Right atrium auricular region (tissue), 2 donors: Measurements from ENCODE around the gene C17orf58. TPM values are rescaled to one million over a fixed set of nuclear protein-coding genes. Genes with fewer than 3 reads are reported as not detected.
"Not testable (repeated sequence)": the region's sequence is repeated elsewhere in the genome, so short reads cannot be mapped to it uniquely, and the experiment has no call there.

Source experiments
- DNase-seq: peaks from one replicate; pipeline ENCODE4 v3.0.0-alpha.2; 2019; ENCODE audit warnings: low spot score
- H3K27ac ChIP-seq, 2 donors: fragments of 200-600 bp; sonication (generic); 1 replicate in 1 of 2; 2 replicates in 1 of 2; pipeline ENCODE4 v1.5.1; 2016 to 2019
- H3K27me3 ChIP-seq, 2 donors: fragments of 200-600 bp; sonication (generic); one replicate each; pipeline versions ENCODE4 v1.5.1 to v1.6.0; 2017 to 2019
- H3K36me3 ChIP-seq: fragments of 200-600 bp; sonication (generic); one replicate; pipeline ENCODE4 v1.5.1; 2016
- H3K4me1 ChIP-seq, 2 donors: fragments of 200-600 bp; sonication (generic); one replicate each; pipeline versions ENCODE4 v1.5.1 to v1.6.0; 2017 to 2019
- H3K4me3 ChIP-seq, 2 donors: fragments of 200-600 bp; sonication (generic); 1 replicate in 1 of 2; 2 replicates in 1 of 2; pipeline ENCODE4 v1.5.1; 2017 to 2019; ENCODE audit warnings: mild to moderate bottlenecking in 1 of 2, moderate library complexity in 1 of 2
- H3K9me3 ChIP-seq, 2 donors: fragments of 200-600 bp; sonication (generic); one replicate each; pipeline ENCODE4 v1.5.1; 2019
- total RNA-seq, 2 donors: library from RNA; depleted of rRNA; stranded (reverse); fragments of >200 nt; gene quantifications; one replicate each; pipeline ENCODE4 v1.1.0, GENCODE V29; 2016
- TF ChIP-seq, protein P1 (sequence below), 2 donors: fragments of 200-600 bp; sonication (generic); IDR thresholded peaks; one replicate each; pipeline ENCODE4 v1.5.1; 2019; ENCODE audit warnings: antibody characterized with exemption in 2 of 2

The C17orf58 gene
- total RNA-seq, 2 donors from 2014 or later = 6.9 to 10.1 TPM

DNA sequence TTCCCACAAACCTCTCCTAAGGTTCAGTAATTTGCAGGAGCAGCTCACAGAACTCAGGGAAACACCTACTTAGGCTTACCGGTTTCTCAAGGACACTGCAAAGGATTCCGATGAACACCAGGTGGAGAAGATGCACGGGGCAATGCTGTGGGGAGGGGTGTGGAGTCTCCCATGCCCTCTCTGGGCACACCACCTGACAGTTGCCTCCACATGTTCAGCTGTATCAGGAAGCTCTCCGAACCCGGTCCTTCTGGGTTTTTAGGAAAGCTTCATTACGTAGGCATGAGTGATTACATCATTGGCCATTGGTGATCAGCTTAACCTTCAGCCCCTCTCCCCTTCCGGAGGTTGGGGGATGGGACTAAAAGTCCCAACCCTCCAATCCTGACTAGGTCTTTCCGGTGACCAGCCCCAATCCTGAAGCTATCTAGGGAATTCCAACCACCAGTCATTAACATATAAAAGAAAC lies 21.6 kb downstream of the C17orf58 start:
- Histone ChIP-seq H3K4me1 (no peaks in the 10 kb centered on the region), H3K36me3 (peaks cover 6% of the 10 kb centered on the region), H3K27me3 (no peaks in the 10 kb centered on the region), H3K27ac (no peak overlapping the region), H3K9me3 (no peaks in the 10 kb centered on the region), H3K4me3 (no peak overlapping the region)
- TF ChIP-seq, protein P1, sequence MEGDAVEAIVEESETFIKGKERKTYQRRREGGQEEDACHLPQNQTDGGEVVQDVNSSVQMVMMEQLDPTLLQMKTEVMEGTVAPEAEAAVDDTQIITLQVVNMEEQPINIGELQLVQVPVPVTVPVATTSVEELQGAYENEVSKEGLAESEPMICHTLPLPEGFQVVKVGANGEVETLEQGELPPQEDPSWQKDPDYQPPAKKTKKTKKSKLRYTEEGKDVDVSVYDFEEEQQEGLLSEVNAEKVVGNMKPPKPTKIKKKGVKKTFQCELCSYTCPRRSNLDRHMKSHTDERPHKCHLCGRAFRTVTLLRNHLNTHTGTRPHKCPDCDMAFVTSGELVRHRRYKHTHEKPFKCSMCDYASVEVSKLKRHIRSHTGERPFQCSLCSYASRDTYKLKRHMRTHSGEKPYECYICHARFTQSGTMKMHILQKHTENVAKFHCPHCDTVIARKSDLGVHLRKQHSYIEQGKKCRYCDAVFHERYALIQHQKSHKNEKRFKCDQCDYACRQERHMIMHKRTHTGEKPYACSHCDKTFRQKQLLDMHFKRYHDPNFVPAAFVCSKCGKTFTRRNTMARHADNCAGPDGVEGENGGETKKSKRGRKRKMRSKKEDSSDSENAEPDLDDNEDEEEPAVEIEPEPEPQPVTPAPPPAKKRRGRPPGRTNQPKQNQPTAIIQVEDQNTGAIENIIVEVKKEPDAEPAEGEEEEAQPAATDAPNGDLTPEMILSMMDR (IDR thresholded peaks at IDR 0.05) = no peak
- DNase-seq = peak; percentile 38

DNA sequence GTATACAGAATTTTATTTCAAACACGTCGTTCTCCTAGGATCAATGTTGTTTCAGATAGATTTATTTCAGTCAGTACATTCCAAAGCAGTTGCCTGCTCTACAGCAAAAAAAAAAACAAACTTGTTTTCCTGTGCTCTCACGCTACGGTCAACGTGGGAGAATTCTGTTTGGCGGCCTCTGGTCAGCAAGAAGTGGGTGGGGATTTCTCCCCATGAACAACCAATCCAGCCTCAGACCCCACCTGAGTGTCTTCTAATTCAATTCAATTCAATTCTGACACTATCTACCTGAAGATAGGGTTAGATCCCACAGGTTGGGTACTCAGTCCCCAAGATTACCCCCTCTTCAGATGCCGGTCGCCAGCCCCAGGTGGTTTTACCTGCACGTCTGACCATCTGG lies 22.1 kb downstream of the C17orf58 start:
- H3K4me3 ChIP-seq = no peak overlapping the region
- no peak overlapping the region for H3K27ac ChIP-seq
- no peaks in the 10 kb centered on the region for H3K4me1 ChIP-seq
- DNase-seq = peak; percentile 5
- peaks cover 6% of the 10 kb centered on the region for H3K36me3 ChIP-seq
- H3K9me3 ChIP-seq = no peaks in the 10 kb centered on the region
- TF ChIP-seq, protein P1 (IDR thresholded peaks at IDR 0.05) = no peak
- no peaks in the 10 kb centered on the region for H3K27me3 ChIP-seq

DNA sequence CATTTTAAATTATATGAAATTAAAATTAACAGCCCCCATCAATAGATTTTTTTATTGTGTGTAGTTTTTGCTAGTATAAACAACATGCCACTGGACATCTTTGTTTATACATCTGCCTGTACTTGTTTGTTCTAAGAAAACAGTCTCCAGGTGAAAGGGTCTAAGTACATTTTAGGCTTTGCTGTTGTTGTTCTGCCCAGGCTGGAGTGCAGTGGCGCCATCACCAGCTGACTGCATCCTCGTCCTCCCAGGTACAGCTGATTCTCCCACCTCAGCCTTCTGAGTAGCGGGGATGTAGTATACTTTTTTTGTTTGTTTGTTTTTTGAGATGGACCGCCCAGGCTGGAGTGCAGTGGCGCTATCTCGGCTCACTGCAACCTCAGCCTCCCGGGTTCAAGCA lies 25.5 kb downstream of the C17orf58 start:
- Histone ChIP-seq H3K9me3 (no peaks in the 10 kb centered on the region), H3K36me3 (peaks cover 20% of the 10 kb centered on the region), H3K27me3 (no peaks in the 10 kb centered on the region), H3K4me1 (no peaks in the 10 kb centered on the region), H3K4me3 (no peak overlapping the region), H3K27ac (no peak overlapping the region)
- DNase-seq = no peak
- TF ChIP-seq, protein P1 (IDR thresholded peaks at IDR 0.05) = no peak

DNA sequence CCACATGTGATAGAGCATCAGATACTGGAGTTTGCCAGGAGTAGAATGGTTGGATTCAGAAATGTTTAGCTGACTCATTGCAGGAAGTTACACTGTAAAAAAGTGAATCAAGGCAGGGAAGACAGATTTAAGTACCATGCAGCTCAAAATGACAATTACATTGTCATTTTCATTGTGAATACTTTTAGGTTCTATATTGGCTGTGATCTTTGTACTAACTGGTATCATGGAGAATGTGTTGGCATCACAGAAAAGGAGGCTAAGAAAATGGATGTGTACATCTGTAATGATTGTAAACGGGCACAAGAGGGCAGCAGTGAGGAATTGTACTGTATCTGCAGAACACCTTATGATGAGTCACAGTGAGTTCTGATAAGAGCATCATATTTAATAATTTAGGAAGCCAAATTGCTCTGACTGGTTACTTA lies 33.1 kb downstream of the C17orf58 start:
- DNase-seq, H3K27ac ChIP-seq, H3K27me3 ChIP-seq, H3K9me3 ChIP-seq, H3K4me3 ChIP-seq, H3K4me1 ChIP-seq: not testable (repeated sequence)
- TF ChIP-seq, protein P1 (IDR thresholded peaks at IDR 0.05) = peak; percentile 44 to 73
- peaks cover 57% of the 10 kb centered on the region for H3K36me3 ChIP-seq

DNA sequence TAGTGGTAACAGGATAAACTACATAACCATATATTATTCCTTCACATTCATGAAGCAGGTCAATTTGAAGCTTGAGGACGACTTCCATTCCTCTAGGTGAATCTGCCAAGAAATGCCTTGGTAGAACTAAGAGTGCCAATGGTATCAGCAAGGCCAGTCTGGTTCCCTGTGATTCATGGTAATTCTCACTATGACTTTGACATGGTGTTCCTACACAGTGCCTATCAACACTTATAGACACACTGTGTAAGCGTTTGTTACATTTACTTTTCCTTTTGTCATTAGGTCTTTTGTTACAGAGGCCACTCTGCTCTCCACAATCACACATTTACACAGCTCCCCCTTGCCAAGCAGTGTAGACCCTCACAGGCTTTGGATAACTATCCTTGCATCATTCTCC lies 34.1 kb downstream of the C17orf58 start:
- not testable (repeated sequence) for H3K9me3 ChIP-seq, H3K4me1 ChIP-seq, H3K27me3 ChIP-seq, DNase-seq, H3K4me3 ChIP-seq, H3K27ac ChIP-seq
- H3K36me3 ChIP-seq = peaks cover 52% of the 10 kb centered on the region

DNA sequence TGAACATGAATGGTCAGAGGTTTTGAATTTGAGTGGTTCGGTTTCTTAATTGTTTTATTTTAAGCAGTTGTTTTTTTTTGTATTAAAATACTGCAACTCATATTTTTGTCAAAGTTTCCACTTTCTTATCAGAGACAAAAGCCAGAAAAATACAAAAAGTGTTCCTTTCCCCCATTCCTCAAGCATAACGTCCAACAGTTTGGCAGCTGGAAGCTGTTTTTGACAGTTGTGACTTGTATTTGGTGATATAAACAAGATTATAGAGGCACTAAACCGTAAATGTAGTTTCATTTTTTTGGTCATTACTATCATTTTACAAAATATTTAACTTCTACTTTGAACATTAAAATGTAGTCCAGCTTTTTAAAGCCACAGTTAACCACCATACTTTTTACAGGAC lies 36.0 kb downstream of the C17orf58 start:
- H3K36me3 ChIP-seq = peaks cover 33% of the 10 kb centered on the region
- peak overlapping the region in 1 of 2 donors; percentile 0 for H3K27ac ChIP-seq
- H3K4me3 ChIP-seq = not testable (repeated sequence)

DNA sequence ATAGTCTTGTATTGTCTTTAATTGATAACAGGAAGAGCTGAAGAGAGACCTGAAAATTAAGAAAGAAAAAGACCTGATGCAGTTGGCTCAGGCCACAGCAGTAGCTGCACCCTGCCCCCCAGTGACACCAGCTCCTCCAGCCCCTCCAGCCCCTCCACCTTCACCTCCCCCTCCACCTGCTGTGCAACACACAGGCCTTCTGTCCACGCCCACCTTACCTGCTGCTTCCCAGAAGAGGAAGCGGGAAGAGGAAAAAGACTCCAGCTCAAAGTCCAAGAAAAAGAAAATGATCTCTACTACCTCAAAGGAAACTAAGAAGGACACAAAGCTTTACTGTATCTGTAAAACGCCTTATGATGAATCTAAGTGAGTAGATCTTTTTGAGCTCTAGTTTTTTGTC lies 36.8 kb downstream of the C17orf58 start:
- TF ChIP-seq, protein P1 (IDR thresholded peaks at IDR 0.05) = no peak
- H3K27ac ChIP-seq = peak overlapping the region in 1 of 2 donors; percentile 0
- H3K9me3 ChIP-seq = no peaks in the 10 kb centered on the region
- H3K36me3 ChIP-seq = peaks cover 28% of the 10 kb centered on the region
- no peak for DNase-seq
- H3K27me3 ChIP-seq = no peaks in the 10 kb centered on the region
- no peak overlapping the region for H3K4me3 ChIP-seq
- H3K4me1 ChIP-seq = no peaks in the 10 kb centered on the region

More for the DNA sequence above, 36.0 kb downstream of the C17orf58 start:
- H3K27me3 ChIP-seq, DNase-seq, H3K9me3 ChIP-seq, H3K4me1 ChIP-seq: not testable (repeated sequence)
